ENCODE results near the gene CLK4.
"Not testable (repeated sequence)": the region's sequence is repeated elsewhere in the genome, so short reads cannot be mapped to it uniquely, and the experiment has no call there.

Gene CLK4

DNA sequence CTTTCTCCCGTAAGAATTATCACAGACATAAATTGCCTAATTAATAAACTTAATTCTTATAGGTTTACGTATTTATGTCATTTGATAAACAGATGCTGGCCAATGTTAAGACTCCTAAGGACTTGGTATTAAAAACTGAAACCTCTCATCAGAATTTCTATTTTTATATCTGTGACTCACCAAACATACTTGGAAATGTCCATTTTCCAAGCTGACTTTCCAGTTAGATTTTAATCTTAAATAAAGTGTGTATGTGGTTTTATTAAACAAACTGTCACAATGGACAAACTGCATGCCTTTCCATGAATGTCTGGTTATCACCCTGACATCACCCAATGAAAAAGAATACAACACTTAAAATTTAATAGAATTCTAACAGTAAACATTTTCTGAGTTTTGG lies 24.1 kb downstream of the CLK4 start:
- Histone ChIP-seq H3K27me3 (ENCODE audit: insufficient read depth, low read length) (no peaks in the 10 kb centered on the region), H3K36me3 (ENCODE audit: insufficient read depth, low read length) (peaks cover 72% of the 10 kb centered on the region), H3K9ac (ENCODE audit: low read depth, low read length) (no peak overlapping the region), H3K4me1 (ENCODE audit: insufficient read depth, low read length) (no peaks in the 10 kb centered on the region), H3K27ac (ENCODE audit: low read depth, low read length) (no peak overlapping the region), H3K4me3 (ENCODE audit: low read length) (no peak overlapping the region), H3K9me3 (ENCODE audit: insufficient read depth, low read depth, low read length) (peaks cover 3% of the 10 kb centered on the region; the same call in 1 of the 2 replicates)
- WGBS: 100% methylated on average over 1 of the region's 2 CpGs

DNA sequence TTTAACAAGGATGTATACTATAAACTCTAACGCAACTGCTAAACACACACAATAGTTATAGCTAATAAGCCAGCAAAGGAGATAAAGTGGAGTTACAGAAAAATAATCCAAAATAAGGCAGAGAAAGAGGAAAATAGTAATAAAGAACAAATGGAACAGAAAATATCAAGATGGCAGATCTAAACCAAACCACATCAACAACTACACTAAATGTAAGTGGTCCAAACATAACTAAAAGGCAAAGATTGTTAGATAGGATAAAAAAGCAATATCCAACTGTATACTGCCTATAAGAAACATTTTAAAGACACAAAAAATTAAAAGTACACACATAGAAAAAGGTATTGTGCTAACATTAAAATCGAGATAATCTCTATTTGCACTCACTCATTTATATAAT lies 31.1 kb downstream of the CLK4 start:
- no peak overlapping the region for H3K27ac ChIP-seq (ENCODE audit: low read depth, low read length)
- peaks cover 10% of the 10 kb centered on the region; the same call in 1 of the 2 replicates for H3K27me3 ChIP-seq (ENCODE audit: insufficient read depth, low read length)
- no CpG with 5 or more reads among the region's 2 CpGs for WGBS
- no peak overlapping the region for H3K9ac ChIP-seq (ENCODE audit: low read depth, low read length)
- no peak overlapping the region for H3K4me3 ChIP-seq (ENCODE audit: low read length)
- peaks cover 2% of the 10 kb centered on the region; the same call in 1 of the 2 replicates for H3K4me1 ChIP-seq (ENCODE audit: insufficient read depth, low read length)
- H3K36me3 ChIP-seq (ENCODE audit: insufficient read depth, low read length): peaks cover 11% of the 10 kb centered on the region; the same call in 1 of the 2 replicates
- H3K9me3 ChIP-seq (ENCODE audit: insufficient read depth, low read depth, low read length): peaks cover 21% of the 10 kb centered on the region

DNA sequence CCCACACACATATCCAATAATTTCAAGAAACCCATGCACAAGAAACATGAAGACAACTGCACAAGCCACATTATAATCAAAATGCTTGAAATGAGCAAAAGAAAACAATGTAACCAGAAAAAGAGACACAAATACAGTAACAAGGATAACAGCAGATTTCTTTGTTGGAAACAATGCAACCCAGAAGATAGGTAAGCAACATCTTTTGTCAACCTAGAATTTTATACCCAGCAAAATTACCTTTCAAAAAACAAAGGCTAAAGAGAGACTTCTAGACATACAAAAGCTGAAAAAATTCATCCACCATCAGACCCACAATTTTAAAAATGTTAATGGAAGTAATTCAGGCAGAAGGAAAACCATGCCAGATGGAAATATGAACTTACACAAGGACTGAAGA lies 31.7 kb downstream of the CLK4 start:
- peaks cover 12% of the 10 kb centered on the region; the same call in 1 of the 2 replicates for H3K27me3 ChIP-seq (ENCODE audit: insufficient read depth, low read length)
- no peak overlapping the region for H3K9ac ChIP-seq (ENCODE audit: low read depth, low read length)
- peaks cover 3% of the 10 kb centered on the region; the same call in 1 of the 2 replicates for H3K4me1 ChIP-seq (ENCODE audit: insufficient read depth, low read length)
- H3K36me3 ChIP-seq (ENCODE audit: insufficient read depth, low read length): peaks cover 5% of the 10 kb centered on the region; the same call in 1 of the 2 replicates
- H3K4me3 ChIP-seq (ENCODE audit: low read length): no peak overlapping the region
- H3K27ac ChIP-seq (ENCODE audit: low read depth, low read length): no peak overlapping the region
- H3K9me3 ChIP-seq (ENCODE audit: insufficient read depth, low read depth, low read length): peaks cover 21% of the 10 kb centered on the region

DNA sequence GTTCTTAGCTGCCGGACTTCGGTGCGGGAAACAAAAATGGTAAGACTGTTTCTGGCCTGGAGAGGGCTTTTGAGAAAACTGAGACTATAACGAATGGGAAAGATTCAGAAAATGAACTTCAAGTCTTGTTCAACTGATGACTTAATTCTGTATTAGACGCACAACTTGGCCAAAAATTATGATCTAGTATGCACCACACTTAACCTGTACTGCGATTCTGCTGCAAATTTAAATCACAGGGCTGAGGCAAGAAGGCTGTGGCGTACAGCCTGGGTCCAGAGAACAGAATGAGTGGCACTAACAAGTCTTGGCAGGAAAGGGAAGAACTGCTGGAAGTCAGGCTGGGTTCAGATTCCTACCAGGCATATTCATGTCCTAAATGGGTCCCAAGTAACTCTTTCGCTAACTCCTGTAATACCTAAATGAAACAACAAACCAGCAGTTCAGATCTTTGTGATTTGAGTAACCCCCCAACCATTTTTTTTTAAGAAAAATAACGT lies 35.9 kb downstream of the CLK4 start:
- no peak overlapping the region for H3K27ac ChIP-seq (ENCODE audit: low read depth, low read length)
- H3K36me3 ChIP-seq (ENCODE audit: insufficient read depth, low read length): no peaks in the 10 kb centered on the region
- peak overlapping the region; percentile 54; the same call in 1 of the 2 replicates for H3K4me3 ChIP-seq (ENCODE audit: low read length)
- peaks cover 48% of the 10 kb centered on the region for H3K27me3 ChIP-seq (ENCODE audit: insufficient read depth, low read length)
- 57% methylated on average over 9 of the region's 9 CpGs for WGBS
- peaks cover 16% of the 10 kb centered on the region for H3K9me3 ChIP-seq (ENCODE audit: insufficient read depth, low read depth, low read length)
- H3K9ac ChIP-seq (ENCODE audit: low read depth, low read length): no peak overlapping the region
- H3K4me1 ChIP-seq (ENCODE audit: insufficient read depth, low read length): peaks cover 14% of the 10 kb centered on the region; the same call in 1 of the 2 replicates

DNA sequence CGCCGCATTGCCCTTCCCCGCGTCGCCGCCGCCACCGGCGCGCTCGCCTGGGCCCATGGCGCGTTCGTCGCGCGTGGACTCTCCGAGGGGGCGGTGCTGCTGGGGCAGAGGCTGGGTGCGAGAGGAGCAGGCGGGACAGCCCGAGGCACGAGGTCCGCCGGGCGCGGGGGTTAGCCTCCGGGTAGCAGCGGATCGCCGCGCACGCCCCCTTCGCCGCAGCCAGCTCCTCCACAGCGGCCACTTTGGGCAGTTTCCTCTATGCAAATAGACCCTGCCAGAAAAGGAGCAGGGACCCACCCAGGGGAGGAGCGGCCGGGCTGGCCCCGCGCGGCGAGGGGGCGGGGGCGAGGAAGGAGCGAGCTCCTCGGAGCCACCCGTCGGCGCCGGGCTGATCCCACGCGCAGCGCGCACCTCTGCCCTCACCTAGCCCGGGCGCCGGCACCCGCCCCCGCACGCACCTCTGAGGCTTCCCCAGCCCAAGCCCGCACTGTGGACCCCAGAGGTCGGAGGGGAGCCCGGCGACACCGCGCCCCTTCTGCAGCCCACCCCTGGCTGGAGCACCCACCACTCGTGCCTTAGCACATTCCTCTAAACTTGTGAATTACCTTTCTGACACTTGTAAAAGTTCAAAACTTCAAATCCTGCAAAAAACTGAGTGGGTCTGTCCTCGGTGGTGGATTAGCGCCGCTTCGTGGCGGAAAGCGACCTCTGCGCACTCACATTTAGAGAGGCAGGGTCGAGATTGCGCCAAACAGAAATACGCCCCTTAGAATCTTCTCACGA lies 36.5 kb downstream of the CLK4 start, which contains the start of gene COL23A1:
Gene COL23A1, minus strand, starts transcription at position 253 of the 783 bp plus-strand sequence.
- Histone ChIP-seq H3K9me3 (ENCODE audit: insufficient read depth, low read depth, low read length) (peaks cover 10% of the 10 kb centered on the region), H3K4me1 (ENCODE audit: insufficient read depth, low read length) (peaks cover 14% of the 10 kb centered on the region; the same call in 1 of the 2 replicates), H3K27ac (ENCODE audit: low read depth, low read length) (no peak within 1 kb of the TSS), H3K27me3 (ENCODE audit: insufficient read depth, low read length) (peaks cover 48% of the 10 kb centered on the region), H3K9ac (ENCODE audit: low read depth, low read length) (peak within 1 kb of the TSS; percentile 53), H3K4me3 (ENCODE audit: low read length) (peak within 1 kb of the TSS; percentile 54), H3K36me3 (ENCODE audit: insufficient read depth, low read length) (no peaks in the 10 kb centered on the region)
- WGBS: 1% methylated on average over 78 of the region's 78 CpGs

DNA sequence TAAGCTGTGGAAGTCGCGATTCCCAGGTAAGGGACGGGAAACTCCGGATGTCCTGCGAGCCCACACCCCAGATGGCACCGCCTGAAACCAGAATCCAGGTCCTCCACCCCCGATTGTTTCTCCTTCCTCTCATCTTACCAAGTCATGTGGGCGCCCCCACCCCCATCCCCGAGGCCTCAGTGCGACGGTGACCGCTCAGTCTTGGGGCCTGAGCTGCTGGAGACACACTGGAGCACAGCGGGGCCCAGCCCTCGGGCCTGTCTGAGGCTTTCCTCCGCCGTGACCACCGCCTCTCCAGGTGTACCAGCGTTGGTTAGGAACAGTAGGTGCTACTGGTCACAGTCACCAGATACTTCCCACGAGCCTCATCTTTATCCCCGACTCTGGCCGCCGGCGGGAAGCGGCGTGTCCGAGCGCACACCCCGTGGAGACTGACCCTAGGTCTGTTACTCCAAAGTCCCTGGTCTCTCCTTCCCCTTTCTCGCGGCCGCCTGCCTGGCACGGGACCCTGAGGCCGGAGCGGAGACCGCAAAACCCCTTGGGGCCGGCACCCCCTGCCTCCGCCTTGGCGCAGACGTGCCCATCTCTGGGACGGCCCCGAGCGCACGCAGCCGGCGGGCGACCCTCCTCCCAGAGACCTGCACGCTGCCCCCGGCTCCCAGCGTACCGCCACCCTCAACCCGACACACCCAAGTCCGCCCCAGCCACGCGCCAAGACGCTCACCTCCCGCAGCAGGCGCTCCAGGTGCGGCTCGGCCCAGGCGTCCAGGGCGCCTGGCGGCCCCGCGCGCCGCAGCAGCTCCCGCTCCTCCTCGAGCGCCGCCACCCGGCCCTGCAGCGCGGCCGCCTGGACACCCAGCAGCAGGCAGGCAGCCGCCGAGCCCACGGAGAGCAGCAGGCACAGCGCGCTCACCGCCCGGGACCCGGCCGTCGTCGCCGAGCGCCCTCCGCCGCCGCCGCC lies 37.4 kb downstream of the CLK4 start:
- peak overlapping the region; percentile 54 for H3K4me3 ChIP-seq (ENCODE audit: low read length)

DNA sequence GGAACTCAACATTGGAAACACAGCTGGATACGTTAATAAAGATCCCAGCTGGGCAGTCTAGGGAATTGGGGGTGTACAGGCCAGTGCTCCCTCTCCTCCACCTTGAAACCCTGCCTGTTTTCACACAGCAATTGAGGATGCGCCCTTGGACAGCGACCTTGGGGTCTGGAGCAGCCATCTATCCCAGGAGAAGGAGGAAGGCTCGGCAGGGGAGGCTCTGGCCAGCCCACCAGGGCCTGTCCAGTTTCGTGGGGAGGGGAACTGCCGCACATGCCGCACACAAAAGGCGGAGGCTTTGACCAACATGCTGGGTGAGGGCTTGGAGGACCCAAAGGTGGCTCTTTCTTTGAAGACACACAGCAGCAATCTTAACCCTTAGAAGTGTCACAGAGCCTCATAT lies 38.1 kb downstream of the CLK4 start:
- 65% methylated on average over 8 of the region's 8 CpGs for WGBS
- Histone ChIP-seq H3K9ac (ENCODE audit: low read depth, low read length) (no peak overlapping the region; the same call in 1 of the 2 replicates), H3K4me3 (ENCODE audit: low read length) (peak overlapping the region; percentile 54), H3K4me1 (ENCODE audit: insufficient read depth, low read length) (peaks cover 14% of the 10 kb centered on the region; the same call in 1 of the 2 replicates), H3K36me3 (ENCODE audit: insufficient read depth, low read length) (no peaks in the 10 kb centered on the region), H3K27ac (ENCODE audit: low read depth, low read length) (no peak overlapping the region), H3K9me3 (ENCODE audit: insufficient read depth, low read depth, low read length) (no peaks in the 10 kb centered on the region), H3K27me3 (ENCODE audit: insufficient read depth, low read length) (peaks cover 48% of the 10 kb centered on the region)

More for the DNA sequence above, 37.4 kb downstream of the CLK4 start:
- H3K9me3 ChIP-seq (ENCODE audit: insufficient read depth, low read depth, low read length): 0 out of 2 replicates have a peak, but pooled peaks cover 1% of the 10 kb centered on the region
- peak overlapping the region; percentile 53 for H3K9ac ChIP-seq (ENCODE audit: low read depth, low read length)
- peaks cover 14% of the 10 kb centered on the region; the same call in 1 of the 2 replicates for H3K4me1 ChIP-seq (ENCODE audit: insufficient read depth, low read length)
- no peaks in the 10 kb centered on the region for H3K36me3 ChIP-seq (ENCODE audit: insufficient read depth, low read length)
- H3K27ac ChIP-seq (ENCODE audit: low read depth, low read length): no peak overlapping the region
- peaks cover 48% of the 10 kb centered on the region for H3K27me3 ChIP-seq (ENCODE audit: insufficient read depth, low read length)
- 6% methylated on average over 91 of the region's 91 CpGs for WGBS

DNA sequence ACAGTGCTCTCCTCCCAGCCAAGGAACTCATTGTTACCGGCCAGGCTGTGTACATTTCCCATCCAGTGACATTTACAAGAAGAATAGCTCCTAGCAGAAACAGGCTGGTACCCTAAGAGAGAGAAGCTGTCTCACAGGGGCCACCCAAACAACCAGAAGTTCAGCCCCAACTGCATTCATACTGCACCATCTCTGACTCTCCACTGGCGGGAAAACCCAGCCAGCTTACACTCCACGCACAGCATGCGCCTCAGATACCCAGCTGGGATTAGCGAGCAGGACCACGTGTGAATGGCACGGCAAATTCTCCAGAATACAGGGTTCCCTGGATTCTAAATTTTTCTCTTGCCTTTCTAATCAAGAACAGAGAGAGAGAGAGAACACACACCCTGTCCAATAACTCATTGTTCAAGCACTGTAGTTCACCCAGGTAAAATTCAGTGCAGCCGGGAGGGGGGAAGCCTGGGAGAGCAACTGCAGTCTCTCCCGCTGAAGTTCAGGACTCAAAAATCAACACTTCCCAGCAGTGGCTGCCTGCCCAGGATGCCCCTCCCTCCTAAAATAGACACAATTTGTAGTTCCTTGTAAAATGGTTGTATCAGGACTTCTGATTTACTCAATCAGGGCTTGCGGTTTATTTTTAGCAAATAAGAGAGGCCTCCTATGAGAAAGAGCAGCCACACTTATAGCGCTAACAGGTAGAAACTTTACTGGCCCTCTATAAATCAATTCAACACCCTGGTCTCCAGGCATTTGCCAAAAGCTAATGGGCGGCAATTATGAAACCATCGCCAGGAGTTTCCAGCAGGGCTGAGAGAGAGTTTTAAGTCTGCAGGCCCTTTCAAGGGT lies 38.9 kb downstream of the CLK4 start:
- Histone ChIP-seq H3K9ac (ENCODE audit: low read depth, low read length) (no peak overlapping the region; the same call in 1 of the 2 replicates), H3K4me3 (ENCODE audit: low read length) (no peak overlapping the region), H3K9me3 (ENCODE audit: insufficient read depth, low read depth, low read length) (no peaks in the 10 kb centered on the region), H3K27ac (ENCODE audit: low read depth, low read length) (no peak overlapping the region), H3K4me1 (ENCODE audit: insufficient read depth, low read length) (peaks cover 14% of the 10 kb centered on the region; the same call in 1 of the 2 replicates), H3K36me3 (ENCODE audit: insufficient read depth, low read length) (no peaks in the 10 kb centered on the region), H3K27me3 (ENCODE audit: insufficient read depth, low read length) (peaks cover 48% of the 10 kb centered on the region)
- WGBS: 53% methylated on average over 13 of the region's 13 CpGs

DNA sequence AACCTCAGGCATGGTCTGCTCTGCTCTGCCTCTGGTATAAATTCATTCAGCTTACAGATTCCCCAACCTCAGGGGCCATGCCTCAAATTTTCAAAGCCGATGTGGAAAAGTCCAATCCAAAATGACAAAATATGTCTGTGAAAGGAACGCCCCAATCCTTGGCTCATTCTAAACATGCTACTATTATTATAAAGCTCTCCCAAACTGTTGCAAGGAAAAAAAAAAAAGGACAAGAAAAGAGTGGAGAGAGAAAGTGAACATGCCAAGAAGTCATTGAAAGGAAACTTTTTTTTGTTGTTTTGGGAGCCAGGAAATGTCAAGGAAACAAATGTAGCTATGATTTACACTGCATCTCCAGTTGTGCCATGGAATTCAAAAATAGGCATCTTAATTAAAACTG lies 40.5 kb downstream of the CLK4 start:
- H3K36me3 ChIP-seq (ENCODE audit: insufficient read depth, low read length): no peaks in the 10 kb centered on the region
- H3K27me3 ChIP-seq (ENCODE audit: insufficient read depth, low read length): peaks cover 45% of the 10 kb centered on the region
- WGBS: 90% methylated on average over 2 of the region's 2 CpGs

DNA sequence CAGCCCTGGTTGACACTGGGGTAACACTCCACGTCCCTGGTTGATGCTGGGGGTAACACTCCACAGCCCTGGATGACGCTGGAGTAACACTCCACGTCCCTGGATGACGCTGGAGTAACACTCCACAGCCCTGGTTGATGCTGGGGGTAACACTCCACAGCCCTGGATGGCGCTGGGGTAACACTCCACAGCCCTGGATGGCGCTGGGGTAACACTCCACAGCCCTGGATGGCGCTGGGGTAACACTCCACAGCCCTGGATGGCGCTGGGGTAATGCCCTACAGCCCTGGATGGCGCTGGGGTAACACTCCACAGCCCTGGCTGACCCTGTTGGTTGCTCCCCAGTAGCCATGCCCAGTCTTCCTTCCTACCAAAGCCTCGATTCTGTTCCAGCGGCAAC lies 41.4 kb downstream of the CLK4 start:
- WGBS: 82% methylated on average over 11 of the region's 11 CpGs
- peaks cover 12% of the 10 kb centered on the region; the same call in 1 of the 2 replicates for H3K4me1 ChIP-seq (ENCODE audit: insufficient read depth, low read length)
- H3K9ac ChIP-seq (ENCODE audit: low read depth, low read length); H3K4me3 ChIP-seq (ENCODE audit: low read length); H3K9me3 ChIP-seq (ENCODE audit: insufficient read depth, low read depth, low read length); H3K36me3 ChIP-seq (ENCODE audit: insufficient read depth, low read length); H3K27ac ChIP-seq (ENCODE audit: low read depth, low read length): not testable (repeated sequence)
- H3K27me3 ChIP-seq (ENCODE audit: insufficient read depth, low read length): peaks cover 38% of the 10 kb centered on the region

More for the DNA sequence above, 40.5 kb downstream of the CLK4 start:
- Histone ChIP-seq H3K27ac (ENCODE audit: low read depth, low read length) (no peak overlapping the region), H3K9ac (ENCODE audit: low read depth, low read length) (no peak overlapping the region), H3K9me3 (ENCODE audit: insufficient read depth, low read depth, low read length) (no peaks in the 10 kb centered on the region), H3K4me3 (ENCODE audit: low read length) (no peak overlapping the region), H3K4me1 (ENCODE audit: insufficient read depth, low read length) (peaks cover 14% of the 10 kb centered on the region; the same call in 1 of the 2 replicates)
